ENCODE results near the gene KIAA0930. TPM values are rescaled to one million over a fixed set of nuclear protein-coding genes. Genes with fewer than 3 reads are reported as not detected.

The KIAA0930 gene
- total and polyA plus RNA-seq, 3 donors from 2014 or later = 62.4 to 77.5 (median 62.9) TPM

DNA sequence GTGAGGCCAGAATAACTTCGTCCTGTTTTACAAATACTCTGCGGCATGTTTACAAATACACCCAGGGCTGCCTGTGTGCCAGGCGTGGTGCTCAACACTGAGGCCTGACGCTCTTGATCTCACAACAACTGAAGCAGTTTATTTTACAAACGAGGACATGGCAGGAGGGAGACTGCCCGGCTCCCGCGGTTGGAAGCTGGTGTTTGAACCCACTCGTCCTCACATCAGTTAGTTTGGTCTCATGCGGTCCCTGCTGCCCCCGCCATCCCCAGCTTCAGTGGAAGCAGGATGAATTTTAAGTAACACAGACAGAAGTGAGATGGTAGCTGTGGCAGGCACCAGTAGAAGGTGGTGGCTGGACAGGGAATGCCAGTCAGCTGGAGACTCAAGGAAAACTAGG, 16.4 kb downstream of the KIAA0930 start:
- 82 to 85% methylated on average over 11 of the region's 11 CpGs for whole genome bisulfite sequencing, 2 donors
- peaks cover 23% of the 10 kb centered on the region for H3K4me1 ChIP-seq
- intact Hi-C loops (cut with DNase I; ENCODE audit: low total_unique reads) = no loop called here
- TF ChIP-seq, protein P1, sequence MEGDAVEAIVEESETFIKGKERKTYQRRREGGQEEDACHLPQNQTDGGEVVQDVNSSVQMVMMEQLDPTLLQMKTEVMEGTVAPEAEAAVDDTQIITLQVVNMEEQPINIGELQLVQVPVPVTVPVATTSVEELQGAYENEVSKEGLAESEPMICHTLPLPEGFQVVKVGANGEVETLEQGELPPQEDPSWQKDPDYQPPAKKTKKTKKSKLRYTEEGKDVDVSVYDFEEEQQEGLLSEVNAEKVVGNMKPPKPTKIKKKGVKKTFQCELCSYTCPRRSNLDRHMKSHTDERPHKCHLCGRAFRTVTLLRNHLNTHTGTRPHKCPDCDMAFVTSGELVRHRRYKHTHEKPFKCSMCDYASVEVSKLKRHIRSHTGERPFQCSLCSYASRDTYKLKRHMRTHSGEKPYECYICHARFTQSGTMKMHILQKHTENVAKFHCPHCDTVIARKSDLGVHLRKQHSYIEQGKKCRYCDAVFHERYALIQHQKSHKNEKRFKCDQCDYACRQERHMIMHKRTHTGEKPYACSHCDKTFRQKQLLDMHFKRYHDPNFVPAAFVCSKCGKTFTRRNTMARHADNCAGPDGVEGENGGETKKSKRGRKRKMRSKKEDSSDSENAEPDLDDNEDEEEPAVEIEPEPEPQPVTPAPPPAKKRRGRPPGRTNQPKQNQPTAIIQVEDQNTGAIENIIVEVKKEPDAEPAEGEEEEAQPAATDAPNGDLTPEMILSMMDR (IDR thresholded peaks at IDR 0.05) = no peak
- no peak for TF ChIP-seq POLR2A (IDR thresholded peaks at IDR 0.05)
- H3K36me3 ChIP-seq (ENCODE audit: low read depth, missing control alignments) = no peaks in the 10 kb centered on the region
- no peak overlapping the region for H3K27ac ChIP-seq
- no peak for DNase-seq
- no peak overlapping the region for H3K4me3 ChIP-seq
- no peaks in the 10 kb centered on the region for H3K9me3 ChIP-seq
- H3K27me3 ChIP-seq = no peaks in the 10 kb centered on the region

GRCh38 chr22:45223304-45224117, 17.2 kb downstream of the KIAA0930 start:
- no peak overlapping the region for H3K4me3 ChIP-seq
- peaks cover 23% of the 10 kb centered on the region for H3K4me1 ChIP-seq
- H3K36me3 ChIP-seq (ENCODE audit: low read depth, missing control alignments) = no peaks in the 10 kb centered on the region
- intact Hi-C loops (cut with DNase I; ENCODE audit: low total_unique reads) = no loop called here
- 65 to 73% methylated on average over 4 to 5 of the region's 5 CpGs for WGBS, 2 donors
- H3K27ac ChIP-seq = no peak overlapping the region
- no peak for DNase-seq
- no peaks in the 10 kb centered on the region for H3K9me3 ChIP-seq
- no peak for TF ChIP-seq POLR2A (IDR thresholded peaks at IDR 0.05)
- TF ChIP-seq, protein P1 (IDR thresholded peaks at IDR 0.05) = no peak
- no peaks in the 10 kb centered on the region for H3K27me3 ChIP-seq

GRCh38 chr22:45221201-45221600, 19.5 kb downstream of the KIAA0930 start:
- TF ChIP-seq POLR2A (IDR thresholded peaks at IDR 0.05) = no peak
- TF ChIP-seq, protein P1 (IDR thresholded peaks at IDR 0.05) = no peak
- Histone ChIP-seq H3K36me3 (ENCODE audit: low read depth, missing control alignments) (no peaks in the 10 kb centered on the region), H3K9me3 (no peaks in the 10 kb centered on the region), H3K27me3 (no peaks in the 10 kb centered on the region), H3K4me1 (peaks cover 13% of the 10 kb centered on the region), H3K4me3 (no peak overlapping the region), H3K27ac (no peak overlapping the region)
- no peak for DNase-seq
- 89 to 93% methylated on average over 5 of the region's 5 CpGs for WGBS, 2 donors
- intact Hi-C loops (cut with DNase I; ENCODE audit: low total_unique reads) = no loop called here

DNA sequence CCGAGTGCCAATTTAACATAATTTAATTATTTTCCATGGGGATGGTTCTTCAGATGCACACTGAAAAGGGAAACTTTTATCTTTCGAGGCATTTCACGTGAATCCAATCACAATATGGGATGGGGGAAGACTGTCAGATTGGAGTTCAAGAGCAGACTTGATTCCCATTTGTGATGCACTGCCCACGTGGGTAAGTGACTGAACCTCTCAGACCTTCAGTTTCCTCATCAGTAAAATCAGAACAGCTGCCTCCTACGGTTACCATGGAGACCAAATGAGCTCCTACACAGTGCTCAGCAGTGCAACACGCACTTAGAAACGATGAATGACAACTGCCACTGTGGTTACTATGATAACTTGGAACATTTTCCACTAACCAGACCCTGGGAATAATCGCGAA, 21.7 kb downstream of the KIAA0930 start:
- Histone ChIP-seq H3K27me3 (no peaks in the 10 kb centered on the region), H3K27ac (no peak overlapping the region), H3K4me3 (no peak overlapping the region), H3K4me1 (no peaks in the 10 kb centered on the region), H3K9me3 (no peaks in the 10 kb centered on the region), H3K36me3 (ENCODE audit: low read depth, missing control alignments) (no peaks in the 10 kb centered on the region)
- DNase-seq = no peak
- intact Hi-C loops (cut with DNase I; ENCODE audit: low total_unique reads) = no loop called here
- 86 to 88% methylated on average over 9 of the region's 9 CpGs for WGBS, 2 donors
- TF ChIP-seq, protein P1 (IDR thresholded peaks at IDR 0.05) = no peak
- no peak for TF ChIP-seq POLR2A (IDR thresholded peaks at IDR 0.05)

GRCh38 chr22:45217806-45218205, 22.9 kb downstream of the KIAA0930 start:
- H3K9me3 ChIP-seq = no peaks in the 10 kb centered on the region
- intact Hi-C loops (cut with DNase I; ENCODE audit: low total_unique reads) = no loop called here
- H3K36me3 ChIP-seq (ENCODE audit: low read depth, missing control alignments) = no peaks in the 10 kb centered on the region
- TF ChIP-seq, protein P1 (IDR thresholded peaks at IDR 0.05) = no peak
- TF ChIP-seq POLR2A (IDR thresholded peaks at IDR 0.05) = no peak
- H3K4me1 ChIP-seq = peaks cover 5% of the 10 kb centered on the region
- H3K4me3 ChIP-seq = no peak overlapping the region
- no peak for DNase-seq
- WGBS, 2 donors = 90 to 95% methylated on average over 14 of the region's 14 CpGs
- H3K27ac ChIP-seq = no peak overlapping the region
- H3K27me3 ChIP-seq = no peaks in the 10 kb centered on the region

Measured in testis (tissue), 3 donors.